Mesodermal cell (in vitro differentiated cells): ENCODE data around the gene EFCAB6.

Source experiments
- H3K27ac ChIP-seq: 2 replicates; pipeline ENCODE4 v1.7.0; 2013; ENCODE audit warnings: mild to moderate bottlenecking, low read depth, low read length, moderate library complexity; ENCODE audit not compliant: severe bottlenecking
- H3K36me3 ChIP-seq: 2 replicates; pipeline ENCODE4 v1.7.1; 2013; ENCODE audit warnings: mild to moderate bottlenecking, low read length, moderate library complexity; ENCODE audit not compliant: control insufficient read depth, insufficient read depth
- H3K4me1 ChIP-seq: one replicate; pipeline ENCODE4 v1.7.1; 2013; ENCODE audit warnings: mild to moderate bottlenecking, low read length; ENCODE audit not compliant: insufficient read depth, control insufficient read depth, poor library complexity, severe bottlenecking
- H3K4me3 ChIP-seq: 2 replicates; pipeline ENCODE4 v1.7.0; 2013; ENCODE audit warnings: low read length, control low read depth, mild to moderate bottlenecking; ENCODE audit not compliant: insufficient read depth, poor library complexity, severe bottlenecking; ENCODE audit errors: extremely low read depth
- H3K9me3 ChIP-seq: 2 replicates; pipeline ENCODE4 v1.7.1; 2013; ENCODE audit warnings: mild to moderate bottlenecking, low read length, moderate library complexity; ENCODE audit not compliant: control insufficient read depth
- WGBS, 2 experiments: methylation state at CpG; one replicate each; pipeline ENCODE4 v1.1.5; 2013; ENCODE audit warnings: missing lambda C conversion rate in 2 of 2; ENCODE audit not compliant: insufficient coverage in 2 of 2; 5-methylcytosine and 5-hydroxymethylcytosine counted together

The EFCAB6 gene

DNA sequence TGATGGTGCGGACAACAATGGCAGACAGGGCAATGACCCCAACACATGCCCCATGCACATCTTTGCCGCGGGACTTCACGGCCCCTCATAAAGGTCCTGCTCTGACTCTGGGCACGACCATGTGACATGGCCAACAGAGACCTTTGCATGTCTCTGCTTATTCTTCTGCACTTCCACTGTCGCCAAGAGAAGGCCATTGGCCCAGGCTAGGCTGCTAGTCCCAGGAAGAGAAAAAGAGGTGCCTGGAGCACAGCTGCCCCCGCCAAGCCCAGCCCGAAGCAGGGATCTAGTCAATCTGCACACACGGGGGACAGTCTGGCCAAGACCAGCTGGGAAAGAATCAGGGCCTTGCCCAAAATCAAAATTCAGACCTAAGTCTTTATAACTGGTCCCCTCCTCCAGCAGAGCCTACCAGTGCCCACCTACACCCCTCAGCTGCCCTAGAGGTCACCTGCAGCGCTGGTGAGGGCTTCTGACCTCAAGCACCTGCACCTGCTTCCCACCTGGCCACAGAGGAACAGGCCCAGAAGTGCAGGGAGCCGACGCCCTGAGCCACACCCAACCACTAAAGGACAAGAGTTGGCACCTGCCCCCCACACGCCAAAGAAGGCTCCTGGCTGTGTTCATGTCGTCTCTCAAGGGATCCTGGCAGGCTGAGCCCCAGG, 42.1 kb upstream of the EFCAB6 start:
- peaks cover 5% of the 10 kb centered on the region for H3K9me3 ChIP-seq
- no peaks in the 10 kb centered on the region for H3K36me3 ChIP-seq
- 67 to 80% methylated on average over 3 to 14 of the region's 14 CpGs for WGBS, 2 experiments

DNA sequence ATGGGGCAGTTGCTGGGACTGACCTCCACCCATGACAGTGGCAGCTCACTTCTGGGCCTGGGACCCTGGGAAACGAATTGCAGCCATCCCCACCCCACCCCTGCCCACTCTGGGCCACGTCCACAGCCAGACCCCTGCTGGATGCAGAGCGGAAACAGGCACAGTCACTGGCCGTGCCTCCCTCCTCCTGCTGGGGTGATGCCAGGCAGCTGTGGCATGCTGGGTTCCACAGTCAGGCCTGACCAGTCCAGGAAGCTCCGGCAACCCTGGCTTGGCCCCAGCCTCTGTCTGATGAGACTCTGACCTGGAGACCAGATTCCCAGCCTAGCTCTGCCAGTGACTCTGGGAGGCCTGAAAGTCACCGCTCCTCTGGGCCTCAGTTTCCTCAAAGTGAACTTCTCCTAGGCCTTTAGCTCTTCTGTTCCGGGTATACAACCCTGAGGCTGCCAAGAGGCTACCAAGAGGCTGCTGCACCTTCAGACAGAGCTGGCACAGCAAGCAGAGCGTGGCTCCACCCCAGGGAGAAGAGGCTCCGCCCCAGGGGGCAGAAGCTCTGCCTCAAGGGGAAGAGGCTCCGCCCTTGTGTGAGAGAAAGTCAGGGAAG, 41.3 kb upstream of the EFCAB6 start:
- peaks cover 5% of the 10 kb centered on the region for H3K9me3 ChIP-seq
- H3K36me3 ChIP-seq = no peaks in the 10 kb centered on the region
- H3K4me3 ChIP-seq = no peak overlapping the region
- no peak overlapping the region for H3K27ac ChIP-seq
- 87 to 96% methylated on average over 8 to 9 of the region's 10 CpGs for WGBS, 2 experiments
- no peaks in the 10 kb centered on the region for H3K4me1 ChIP-seq

More for the DNA sequence above, 42.1 kb upstream of the EFCAB6 start:
- Histone ChIP-seq H3K4me1 (no peaks in the 10 kb centered on the region), H3K4me3 (no peak overlapping the region), H3K27ac (no peak overlapping the region)

DNA sequence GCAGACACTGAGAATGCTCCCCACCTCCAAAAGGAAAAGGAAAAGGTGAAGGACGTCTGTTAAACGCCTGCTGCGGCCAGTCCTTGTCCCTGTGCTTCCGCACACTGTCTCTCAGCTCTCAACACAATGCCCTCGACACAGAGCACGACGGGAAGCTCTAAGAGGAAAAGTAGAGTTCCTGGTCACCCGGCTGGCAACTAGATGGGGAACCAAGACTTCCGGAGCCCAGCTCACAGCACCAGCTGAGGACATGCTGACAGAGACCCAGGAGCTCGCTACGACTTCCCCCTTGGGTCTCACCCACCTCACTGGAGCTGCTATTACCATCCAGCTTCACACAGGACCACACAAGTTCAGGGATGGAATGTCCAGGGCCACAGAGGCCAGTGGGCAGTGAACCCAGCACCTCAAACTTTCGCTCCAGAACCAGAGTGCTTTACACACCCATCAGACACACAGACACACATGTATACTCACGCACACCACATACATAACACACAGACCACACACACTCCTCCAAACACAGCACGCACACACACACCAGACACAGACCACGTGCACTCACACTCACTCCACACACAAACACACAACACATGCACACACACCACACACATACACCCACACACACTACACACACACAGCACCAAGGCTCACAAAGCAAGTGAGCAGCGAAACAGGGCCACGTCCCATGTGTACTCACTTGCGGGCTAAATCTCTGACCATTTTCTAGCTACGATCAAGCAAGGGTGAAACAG, 40.6 kb upstream of the EFCAB6 start:
- no peak overlapping the region for H3K4me3 ChIP-seq
- H3K27ac ChIP-seq = no peak overlapping the region
- H3K4me1 ChIP-seq = no peaks in the 10 kb centered on the region
- H3K36me3 ChIP-seq = no peaks in the 10 kb centered on the region
- 89 to 96% methylated on average over 14 to 15 of the region's 19 CpGs for WGBS, 2 experiments
- H3K9me3 ChIP-seq = peaks cover 5% of the 10 kb centered on the region

DNA sequence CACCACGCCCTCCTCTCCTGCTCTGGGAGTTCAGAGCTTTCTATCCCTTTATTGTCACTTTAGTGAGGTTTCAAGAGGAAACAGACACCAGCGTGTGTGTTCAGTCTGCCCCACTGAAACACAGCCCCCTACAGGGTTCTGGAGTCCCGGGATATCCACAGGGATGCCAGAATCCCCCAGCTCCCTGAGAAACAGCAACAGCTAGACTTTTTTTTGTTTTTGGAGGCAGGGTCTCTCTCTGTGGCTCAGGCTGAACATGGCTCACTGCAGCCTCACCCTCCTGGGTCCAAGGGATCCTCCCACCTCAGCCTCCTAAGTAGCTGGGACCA, 39.8 kb upstream of the EFCAB6 start:
- no peaks in the 10 kb centered on the region for H3K4me1 ChIP-seq
- H3K9me3 ChIP-seq = no peaks in the 10 kb centered on the region
- no peak overlapping the region for H3K4me3 ChIP-seq
- no peak overlapping the region for H3K27ac ChIP-seq
- no peaks in the 10 kb centered on the region for H3K36me3 ChIP-seq
- 45 to 83% methylated on average over 2 to 3 of the region's 3 CpGs for WGBS, 2 experiments

DNA sequence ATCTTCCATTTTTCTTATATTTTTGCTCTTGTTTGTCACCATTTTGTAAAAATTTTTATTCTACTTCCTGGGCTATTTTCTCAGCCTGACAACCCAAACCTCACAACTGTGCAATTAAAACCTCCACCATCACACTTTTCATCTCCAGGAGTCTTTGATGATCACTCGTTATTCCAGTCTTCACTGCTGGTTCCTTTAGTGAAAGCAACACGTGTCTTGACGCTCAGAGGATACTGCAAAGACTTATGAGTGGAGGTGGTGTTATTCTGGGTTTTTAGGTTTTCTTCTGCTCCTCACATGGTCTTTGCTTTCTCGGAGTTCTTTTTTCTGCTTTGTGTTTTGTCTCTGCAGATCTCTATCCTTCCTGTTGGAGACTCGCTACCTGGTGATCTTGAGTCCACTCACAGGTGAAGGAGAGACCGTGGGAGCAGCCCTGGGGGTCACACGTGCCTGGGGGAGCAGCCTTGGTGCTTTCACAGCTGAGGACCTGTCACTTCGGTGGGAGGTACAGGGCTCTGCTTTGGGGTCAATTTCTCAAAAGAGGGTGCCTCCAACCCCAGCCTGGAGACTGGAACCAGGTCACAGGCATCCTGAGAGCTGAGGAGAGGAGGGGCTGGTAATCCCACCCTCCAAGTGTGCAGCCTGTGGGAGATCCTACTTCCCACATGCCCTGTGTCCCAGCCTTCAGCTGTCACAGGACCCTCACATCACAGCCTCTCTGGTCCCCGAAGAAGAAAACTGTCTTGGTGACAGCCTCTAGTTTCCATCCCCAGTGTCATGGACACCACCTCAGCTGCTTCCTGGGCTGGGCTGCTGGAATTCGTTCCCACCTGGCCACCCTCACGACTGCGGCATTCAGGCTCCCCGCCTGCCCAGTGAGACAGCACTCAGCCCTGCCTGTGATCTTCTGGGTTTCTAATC, 39.2 kb upstream of the EFCAB6 start:
- H3K36me3 ChIP-seq = no peaks in the 10 kb centered on the region
- 79 to 82% methylated on average over 10 to 11 of the region's 13 CpGs for WGBS, 2 experiments

DNA sequence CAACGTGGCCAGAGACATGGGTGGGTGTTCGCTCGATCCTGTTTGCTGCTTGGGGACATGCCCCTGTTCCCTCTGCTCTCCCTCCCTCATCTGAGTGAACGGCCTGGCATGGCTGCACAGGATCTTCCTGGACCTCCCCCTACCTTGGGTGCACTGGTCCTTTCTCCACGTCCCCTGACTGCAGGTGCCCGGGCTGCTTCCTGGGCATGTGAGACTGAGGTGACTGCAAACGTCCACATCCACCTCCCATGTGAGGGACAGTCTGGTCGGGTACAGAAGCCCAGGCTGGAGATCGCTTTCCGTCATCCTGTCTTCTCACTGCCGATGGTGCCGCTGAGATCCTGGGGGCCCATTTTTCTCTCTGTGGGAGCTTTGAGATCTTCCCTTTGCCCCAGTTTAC, 38.4 kb upstream of the EFCAB6 start:
- Histone ChIP-seq H3K4me1 (no peaks in the 10 kb centered on the region), H3K9me3 (no peaks in the 10 kb centered on the region), H3K27ac (no peak overlapping the region), H3K4me3 (no peak overlapping the region), H3K36me3 (no peaks in the 10 kb centered on the region)
- 86 to 88% methylated on average over 12 of the region's 12 CpGs for WGBS, 2 experiments

More for the DNA sequence above, 39.2 kb upstream of the EFCAB6 start:
- no peak overlapping the region for H3K4me3 ChIP-seq
- no peak overlapping the region for H3K27ac ChIP-seq
- H3K4me1 ChIP-seq = no peaks in the 10 kb centered on the region
- H3K9me3 ChIP-seq = no peaks in the 10 kb centered on the region

DNA sequence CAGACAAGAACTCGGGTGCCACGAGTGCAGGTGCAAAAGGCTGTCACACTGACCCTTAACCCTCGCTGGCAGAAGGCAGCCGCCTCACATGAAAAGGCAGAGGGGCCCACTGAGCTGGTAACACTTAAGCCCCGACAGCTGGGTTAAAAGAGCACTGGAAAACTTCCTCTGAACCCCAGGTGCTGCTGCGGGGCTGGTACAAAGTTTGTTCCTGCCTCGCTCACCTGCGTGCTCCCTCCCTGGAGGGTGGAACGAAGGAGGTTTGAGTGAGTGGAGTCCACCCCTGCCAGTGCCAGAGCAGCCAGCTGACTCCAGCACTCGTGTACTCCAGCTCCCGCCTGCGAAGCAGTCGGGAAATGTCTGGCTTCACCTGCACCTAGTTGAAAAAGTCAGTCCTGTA, 37.6 kb upstream of the EFCAB6 start:
- Histone ChIP-seq H3K4me3 (no peak overlapping the region), H3K9me3 (no peaks in the 10 kb centered on the region), H3K27ac (no peak overlapping the region), H3K36me3 (no peaks in the 10 kb centered on the region), H3K4me1 (no peaks in the 10 kb centered on the region)
- 88 to 95% methylated on average over 9 to 13 of the region's 13 CpGs for WGBS, 2 experiments

DNA sequence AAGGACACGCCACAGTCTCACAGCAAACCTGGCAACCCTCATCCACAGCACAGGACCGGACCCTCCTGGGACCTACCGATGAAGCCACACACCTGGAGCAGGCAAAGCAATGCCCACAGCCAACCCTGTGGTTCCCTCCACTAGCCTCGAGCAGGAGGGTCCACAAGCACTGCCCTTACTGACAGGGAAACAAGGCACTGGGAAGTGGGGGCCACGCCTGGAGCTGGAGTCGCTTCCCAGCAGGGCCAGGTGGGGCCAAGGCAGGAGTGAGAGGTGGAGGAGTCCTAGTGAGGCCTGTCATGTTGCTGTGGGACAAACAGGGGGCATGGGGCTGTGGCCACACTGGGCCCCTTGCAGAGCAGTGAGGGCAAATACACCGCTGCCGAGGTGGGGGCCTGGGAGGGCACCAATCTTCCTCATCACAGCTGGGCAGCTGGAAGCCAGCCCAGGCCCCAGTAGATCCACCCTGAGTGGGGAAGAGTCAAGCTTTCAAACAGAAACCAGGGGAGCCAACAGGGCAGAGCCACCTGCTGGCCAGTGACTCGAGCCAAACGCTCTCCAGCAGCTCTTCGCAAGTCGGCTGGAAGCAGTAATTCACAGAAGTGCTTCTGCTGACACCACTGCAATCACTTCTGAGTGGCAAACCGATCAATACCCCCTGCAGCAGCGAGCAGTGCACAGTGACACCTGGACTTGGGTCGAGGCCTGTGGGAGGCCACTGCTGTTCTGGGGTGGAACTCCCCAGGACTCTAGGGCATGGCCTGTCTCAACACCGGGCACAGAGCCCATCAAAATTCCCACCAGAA, 36.5 kb upstream of the EFCAB6 start:
- H3K27ac ChIP-seq = no peak overlapping the region
- H3K36me3 ChIP-seq = no peaks in the 10 kb centered on the region
- no peaks in the 10 kb centered on the region for H3K9me3 ChIP-seq
- no peak overlapping the region for H3K4me3 ChIP-seq
- WGBS, 2 experiments = 54 to 67% methylated on average over 13 to 15 of the region's 16 CpGs
- no peaks in the 10 kb centered on the region for H3K4me1 ChIP-seq

DNA sequence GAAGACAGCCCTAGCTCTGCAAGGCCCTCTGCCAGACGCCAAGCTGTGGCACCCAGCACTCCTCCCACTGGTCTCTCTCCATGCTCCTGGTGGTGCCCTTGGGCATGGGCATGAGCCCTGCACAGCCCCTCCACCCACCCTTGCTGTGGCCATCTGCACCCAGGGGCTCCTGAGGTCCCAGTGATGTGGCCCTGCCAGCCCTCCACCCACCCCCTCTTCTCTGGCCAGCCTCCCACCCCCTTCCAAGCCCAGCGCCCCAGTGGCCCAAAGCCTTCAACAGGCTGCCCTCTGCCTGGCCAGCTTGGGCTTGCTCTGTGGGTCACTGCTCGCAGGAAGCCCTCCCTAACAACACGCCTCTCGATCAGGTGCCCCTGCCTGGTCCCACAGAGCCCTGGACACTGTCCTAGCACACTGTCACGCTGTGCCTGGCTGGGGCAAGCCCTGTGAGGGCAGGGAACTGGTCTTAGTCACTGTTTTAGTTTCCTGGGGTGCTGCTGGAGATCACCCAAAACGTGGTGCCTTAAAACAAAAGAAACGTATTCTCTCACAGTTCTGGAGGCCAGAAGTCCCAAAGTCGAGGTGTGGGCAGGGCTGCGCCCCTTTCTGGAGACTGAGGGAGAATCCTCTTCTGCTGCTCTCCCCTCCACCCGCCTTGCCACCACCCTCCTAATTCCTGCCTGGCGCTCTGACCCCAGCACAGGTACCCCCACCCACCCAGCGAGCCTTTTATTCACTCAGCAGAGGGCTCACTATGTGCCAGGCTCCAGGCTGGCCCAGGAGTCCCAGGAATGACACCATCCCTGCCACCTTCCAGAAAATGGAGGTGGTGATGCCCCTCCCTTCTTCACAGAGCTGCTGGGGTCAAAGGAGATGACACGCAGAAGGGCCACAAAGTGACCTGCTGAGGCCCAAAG, 35.5 kb upstream of the EFCAB6 start:
- 82 to 93% methylated on average over 8 to 10 of the region's 14 CpGs for WGBS, 2 experiments
- Histone ChIP-seq H3K9me3 (no peaks in the 10 kb centered on the region), H3K36me3 (no peaks in the 10 kb centered on the region), H3K27ac (no peak overlapping the region), H3K4me1 (no peaks in the 10 kb centered on the region), H3K4me3 (no peak overlapping the region)
